Natural killer cell treated with Interleukin-12 subunit alpha and Interleukin-12 subunit beta and Interleukin-15 and Interleukin-18, amount 100 ng/mL, for 72 hours (primary cell): ENCODE data around the gene NPAS1. TPM values are rescaled to one million over a fixed set of nuclear protein-coding genes. Genes with fewer than 3 reads are reported as not detected.

Experiments
- ATAC-seq, 2 donors: fragments of 150-1000 bp; cut with Tn5 transposase in 1 of 2; sonication (Bioruptor Pico), chemical (Tn5 transposase) in 1 of 2; 2 replicates each; pipeline ENCODE4 v1.10.0; 2021
- DNase-seq: peaks from one replicate; pipeline ENCODE4 v3.0.0; 2022; ENCODE audit warnings: low spot score
- H3K27ac Mint-ChIP-seq, 2 donors: 1 replicate in 1 of 2; 2 replicates in 1 of 2; pipeline ENCODE4 v1.8.0; 2022; ENCODE audit warnings: mixed read lengths in 2 of 2, mild to moderate bottlenecking in 1 of 2, moderate library complexity in 1 of 2
- H3K27me3 Mint-ChIP-seq, 2 donors: 1 replicate in 1 of 2; 2 replicates in 1 of 2; pipeline ENCODE4 v1.8.0; 2022; ENCODE audit warnings: mixed read lengths in 2 of 2
- H3K36me3 Mint-ChIP-seq: one replicate; pipeline ENCODE4 v1.8.0; 2022; ENCODE audit warnings: mixed read lengths
- H3K4me1 Mint-ChIP-seq, 2 donors: 1 replicate in 1 of 2; 2 replicates in 1 of 2; pipeline ENCODE4 v1.8.0; 2022; ENCODE audit warnings: low read depth in 2 of 2, mixed read lengths in 2 of 2, mild to moderate bottlenecking in 1 of 2
- H3K4me3 Mint-ChIP-seq: one replicate; pipeline ENCODE4 v1.8.0; 2022; ENCODE audit warnings: mixed read lengths
- H3K9me3 Mint-ChIP-seq: 2 replicates; pipeline ENCODE4 v1.8.0; 2022; ENCODE audit warnings: mixed read lengths
- total RNA-seq, 2 donors: library from RNA; stranded (reverse); gene quantifications; one replicate each; pipeline ENCODE4 v1.2.3, GENCODE V29; 2022

The NPAS1 gene
- not detected for total RNA-seq

GRCh38 chr19:47019431-47020041 lies at the start of gene NPAS1:
Gene NPAS1 (plus strand): TSS chr19:47019837. CDS start chr19:47021048, 1,211 bp downstream.
- no peaks in the 10 kb centered on the region for H3K36me3 Mint-ChIP-seq
- peaks cover 0 to 7% of the 10 kb centered on the region in 2 donors for H3K4me1 Mint-ChIP-seq
- peak within 1 kb of the TSS; percentile 17 for H3K4me3 Mint-ChIP-seq
- H3K9me3 Mint-ChIP-seq, result no peaks in the 10 kb centered on the region
- ATAC-seq (peak; percentile 11 to 52), DNase-seq (no peak)
- H3K27me3 Mint-ChIP-seq, result peaks cover 0 to 19% of the 10 kb centered on the region in 2 donors
- H3K27ac Mint-ChIP-seq, result no peak within 1 kb of the TSS

- Mint-ChIP-seq H3K27ac (no peak overlapping the region), H3K4me3 (no peak overlapping the region), H3K9me3 (peaks cover 4% of the 10 kb centered on the region), H3K36me3 (peaks cover 4% of the 10 kb centered on the region), H3K27me3 (no peaks in the 10 kb centered on the region), H3K4me1 (peaks cover 27 to 34% of the 10 kb centered on the region in 2 donors)
- ATAC-seq, result no peak
- DNase-seq, result no peak
Measured at GRCh38 chr19:46970815-46971214, 48.8 kb upstream of the NPAS1 start.

- DNase-seq, result no peak
- Mint-ChIP-seq H3K36me3 (no peaks in the 10 kb centered on the region), H3K4me3 (no peak overlapping the region), H3K27me3 (no peaks in the 10 kb centered on the region), H3K9me3 (no peaks in the 10 kb centered on the region), H3K4me1 (peaks cover 32 to 38% of the 10 kb centered on the region in 2 donors), H3K27ac (no peak overlapping the region)
- ATAC-seq, result no peak
Measured at GRCh38 chr19:46972311-46972710, 47.3 kb upstream of the NPAS1 start.

- no peak overlapping the region for H3K27ac Mint-ChIP-seq
- no peaks in the 10 kb centered on the region for H3K9me3 Mint-ChIP-seq
- peaks cover 34 to 42% of the 10 kb centered on the region in 2 donors for H3K4me1 Mint-ChIP-seq
- no peak for DNase-seq
- no peaks in the 10 kb centered on the region for H3K36me3 Mint-ChIP-seq
- H3K4me3 Mint-ChIP-seq, result no peak overlapping the region
- H3K27me3 Mint-ChIP-seq, result no peaks in the 10 kb centered on the region
- no peak for ATAC-seq
Measured at GRCh38 chr19:46974181-46974580, 45.5 kb upstream of the NPAS1 start.

GRCh38 chr19:46975011-46975924 lies 44.4 kb upstream of the NPAS1 start:
- H3K27ac Mint-ChIP-seq, result no peak overlapping the region
- no peaks in the 10 kb centered on the region for H3K27me3 Mint-ChIP-seq
- DNase-seq (no peak), ATAC-seq (no peak)
- no peaks in the 10 kb centered on the region for H3K36me3 Mint-ChIP-seq
- H3K9me3 Mint-ChIP-seq, result no peaks in the 10 kb centered on the region
- H3K4me3 Mint-ChIP-seq, result no peak overlapping the region
- H3K4me1 Mint-ChIP-seq, result peaks cover 38 to 39% of the 10 kb centered on the region in 2 donors

GRCh38 chr19:46975925-46976782 lies 43.5 kb upstream of the NPAS1 start:
- Mint-ChIP-seq H3K4me3 (peak overlapping the region; percentile 49), H3K9me3 (no peaks in the 10 kb centered on the region), H3K27me3 (no peaks in the 10 kb centered on the region), H3K27ac (peak overlapping the region in 1 of 2 donors; percentile 61), H3K4me1 (peaks cover 44 to 46% of the 10 kb centered on the region in 2 donors), H3K36me3 (no peaks in the 10 kb centered on the region)
- peak in 1 of 2 donors; percentile 52 for ATAC-seq
- DNase-seq, result no peak

GRCh38 chr19:46976845-46977320 lies 42.8 kb upstream of the NPAS1 start:
- Mint-ChIP-seq H3K27ac (peak overlapping the region; percentile 61 to 89), H3K36me3 (no peaks in the 10 kb centered on the region), H3K4me3 (peak overlapping the region; percentile 49), H3K4me1 (peaks cover 48% of the 10 kb centered on the region in 2 donors), H3K27me3 (no peaks in the 10 kb centered on the region), H3K9me3 (no peaks in the 10 kb centered on the region)
- ATAC-seq (peak; percentile 80), DNase-seq (no peak)

GRCh38 chr19:46977548-46977947 lies 42.1 kb upstream of the NPAS1 start:
- Mint-ChIP-seq H3K36me3 (no peaks in the 10 kb centered on the region), H3K27ac (peak overlapping the region; percentile 61 to 89), H3K4me1 (peaks cover 48% of the 10 kb centered on the region in 2 donors), H3K9me3 (no peaks in the 10 kb centered on the region), H3K4me3 (peak overlapping the region; percentile 49), H3K27me3 (no peaks in the 10 kb centered on the region)
- no peak for ATAC-seq
- DNase-seq, result no peak

- Mint-ChIP-seq H3K9me3 (no peaks in the 10 kb centered on the region), H3K4me3 (peak overlapping the region; percentile 49), H3K36me3 (no peaks in the 10 kb centered on the region), H3K27me3 (no peaks in the 10 kb centered on the region), H3K4me1 (peaks cover 48% of the 10 kb centered on the region in 2 donors), H3K27ac (peak overlapping the region; percentile 61 to 89)
- ATAC-seq (peak; percentile 25 to 51), DNase-seq (no peak)
Measured at GRCh38 chr19:46978171-46978869, 41.3 kb upstream of the NPAS1 start.

GRCh38 chr19:46979126-46980105 lies 40.2 kb upstream of the NPAS1 start:
- peak overlapping the region; percentile 57 to 89 for H3K27ac Mint-ChIP-seq
- ATAC-seq, result no peak
- no peak overlapping the region for H3K4me3 Mint-ChIP-seq
- no peak for DNase-seq
- H3K4me1 Mint-ChIP-seq, result peaks cover 48% of the 10 kb centered on the region in 2 donors
- H3K36me3 Mint-ChIP-seq, result no peaks in the 10 kb centered on the region
- H3K9me3 Mint-ChIP-seq, result no peaks in the 10 kb centered on the region
- no peaks in the 10 kb centered on the region for H3K27me3 Mint-ChIP-seq

- Mint-ChIP-seq H3K36me3 (no peaks in the 10 kb centered on the region), H3K9me3 (no peaks in the 10 kb centered on the region), H3K4me3 (no peak overlapping the region), H3K27ac (no peak overlapping the region), H3K27me3 (no peaks in the 10 kb centered on the region), H3K4me1 (peaks cover 52 to 53% of the 10 kb centered on the region in 2 donors)
- ATAC-seq (no peak), DNase-seq (no peak)
Measured at GRCh38 chr19:46980761-46981160, 38.9 kb upstream of the NPAS1 start.

- H3K4me1 Mint-ChIP-seq, result peaks cover 47 to 49% of the 10 kb centered on the region in 2 donors
- no peaks in the 10 kb centered on the region for H3K9me3 Mint-ChIP-seq
- H3K27me3 Mint-ChIP-seq, result no peaks in the 10 kb centered on the region
- H3K4me3 Mint-ChIP-seq, result no peak overlapping the region
- no peak for DNase-seq
- no peak for ATAC-seq
- H3K27ac Mint-ChIP-seq, result no peak overlapping the region
- H3K36me3 Mint-ChIP-seq, result no peaks in the 10 kb centered on the region
Measured at GRCh38 chr19:46981286-46981945, 38.2 kb upstream of the NPAS1 start.
